ENCODE data around the gene CERS6.

The CERS6 gene

GRCh38 chr2:168559187-168559586, 103.1 kb downstream of the CERS6 start:
- Histone ChIP-seq H3K4me1 (ENCODE audit: control insufficient read depth, insufficient read depth, low read length) (no peaks in the 10 kb centered on the region), H3K9me3 (ENCODE audit: control insufficient read depth, insufficient read depth, low read depth, low read length) (no peaks in the 10 kb centered on the region), H3K4me3 (ENCODE audit: low read depth, low read length) (no peak overlapping the region), H3K27ac (ENCODE audit: extremely low read depth, low read depth, low read length) (no peak overlapping the region), H3K36me3 (ENCODE audit: control insufficient read depth in 2 of 2, insufficient read depth in 1 of 2, low read length in 2 of 2) (peaks cover 0 to 8% of the 10 kb centered on the region in 2 experiments; a peak in 1 of 3 replicates)
- POLR2A ChIA-PET = no interaction called here
- TF ChIP-seq ZNF202 (tag by site-specific recombination; IDR thresholded peaks at IDR 0.05; ENCODE audit: borderline replicate concordance) (no peak), ZNF335 (tag by site-specific recombination; conservative IDR thresholded peaks at IDR 0.05) (no peak), ZNF174 (tag by site-specific recombination; IDR thresholded peaks at IDR 0.05) (no peak), BCL11A (tag by site-specific recombination; IDR thresholded peaks at IDR 0.05; ENCODE audit: low read depth) (no peak), ZSCAN16 (tag by site-specific recombination; IDR thresholded peaks at IDR 0.05) (no peak), ZNF114 (tag by site-specific recombination; IDR thresholded peaks at IDR 0.05) (no peak), INSM2 (tag by site-specific recombination; IDR thresholded peaks at IDR 0.05) (no peak), ZNF501 (tag by site-specific recombination; IDR thresholded peaks at IDR 0.05) (no peak), ZXDB (tag by site-specific recombination; IDR thresholded peaks at IDR 0.05) (no peak), ZNF146 (tag by site-specific recombination; IDR thresholded peaks at IDR 0.05) (no peak), TCF7L2 (IDR thresholded peaks at IDR 0.05; ENCODE audit: borderline replicate concordance, low read depth, low read length) (no peak), PRDM2 (tag by site-specific recombination; IDR thresholded peaks at IDR 0.05; ENCODE audit: borderline replicate concordance) (no peak), PRDM10 (tag by site-specific recombination; IDR thresholded peaks at IDR 0.05) (no peak), ZNF302 (tag by site-specific recombination; IDR thresholded peaks at IDR 0.05; ENCODE audit: low read depth) (no peak)
- CTCF ChIA-PET = interaction anchor here (0.6 kb wide), 1 partner anchor 460 kb away, joined by 4 read pairs; no protein-coding TSS in a partner anchor
